C4-2B (cell line): ENCODE measurements around the gene AACS.

ENCODE experiments used
- ZFX ChIP-seq: fragments of 450-650 bp; IDR thresholded peaks from 2 replicates; pipeline ENCODE4 v1.6.1; 2017
- TF ChIP-seq, protein P1 (sequence below): fragments of 450-650 bp; conservative IDR thresholded peaks from 2 replicates; pipeline ENCODE4 v1.5.1; 2017; ENCODE audit warnings: mild to moderate bottlenecking

DNA sequence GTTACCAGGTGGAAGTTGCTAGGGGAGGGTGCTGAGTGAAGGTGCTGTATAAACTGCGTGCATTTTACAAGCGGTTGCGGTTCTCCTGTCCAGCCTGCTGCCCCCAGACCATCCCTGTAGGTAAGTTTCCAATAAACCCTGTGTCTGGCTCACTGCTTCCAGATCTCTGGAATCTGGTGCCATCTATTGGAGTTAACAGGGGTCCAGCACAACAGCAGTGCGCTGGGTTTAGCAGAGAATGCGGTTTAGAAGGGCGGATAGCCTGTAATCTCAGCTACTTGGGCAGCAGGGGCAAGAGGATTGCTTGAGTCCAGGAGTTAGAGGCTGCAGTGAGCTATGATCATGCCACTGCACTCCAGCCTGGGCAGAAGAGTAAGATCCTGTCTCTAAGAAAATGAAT lies 4.9 kb downstream of the AACS start:
- TF ChIP-seq, protein P1, sequence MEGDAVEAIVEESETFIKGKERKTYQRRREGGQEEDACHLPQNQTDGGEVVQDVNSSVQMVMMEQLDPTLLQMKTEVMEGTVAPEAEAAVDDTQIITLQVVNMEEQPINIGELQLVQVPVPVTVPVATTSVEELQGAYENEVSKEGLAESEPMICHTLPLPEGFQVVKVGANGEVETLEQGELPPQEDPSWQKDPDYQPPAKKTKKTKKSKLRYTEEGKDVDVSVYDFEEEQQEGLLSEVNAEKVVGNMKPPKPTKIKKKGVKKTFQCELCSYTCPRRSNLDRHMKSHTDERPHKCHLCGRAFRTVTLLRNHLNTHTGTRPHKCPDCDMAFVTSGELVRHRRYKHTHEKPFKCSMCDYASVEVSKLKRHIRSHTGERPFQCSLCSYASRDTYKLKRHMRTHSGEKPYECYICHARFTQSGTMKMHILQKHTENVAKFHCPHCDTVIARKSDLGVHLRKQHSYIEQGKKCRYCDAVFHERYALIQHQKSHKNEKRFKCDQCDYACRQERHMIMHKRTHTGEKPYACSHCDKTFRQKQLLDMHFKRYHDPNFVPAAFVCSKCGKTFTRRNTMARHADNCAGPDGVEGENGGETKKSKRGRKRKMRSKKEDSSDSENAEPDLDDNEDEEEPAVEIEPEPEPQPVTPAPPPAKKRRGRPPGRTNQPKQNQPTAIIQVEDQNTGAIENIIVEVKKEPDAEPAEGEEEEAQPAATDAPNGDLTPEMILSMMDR = no peak
- no peak for TF ChIP-seq ZFX
